Measurements from ENCODE around the gene SLC24A3.

Gene SLC24A3

GRCh38 chr20:19271879-19272651 lies 59.6 kb downstream of the SLC24A3 start:
- DNase-seq (ENCODE audit: low read depth) = no peak

GRCh38 chr20:19272976-19273654 lies 60.7 kb downstream of the SLC24A3 start:
- DNase-seq (ENCODE audit: low read depth) = no peak

GRCh38 chr20:19274001-19274400 lies 61.6 kb downstream of the SLC24A3 start:
- DNase-seq (ENCODE audit: low read depth) = no peak

GRCh38 chr20:19274412-19275015 lies 62.1 kb downstream of the SLC24A3 start:
- no peak for DNase-seq (ENCODE audit: low read depth)

GRCh38 chr20:19275038-19275629 lies 62.7 kb downstream of the SLC24A3 start:
- no peak for DNase-seq (ENCODE audit: low read depth)

GRCh38 chr20:19275630-19276071 lies 63.2 kb downstream of the SLC24A3 start:
- no peak for DNase-seq (ENCODE audit: low read depth)

- DNase-seq (ENCODE audit: low read depth) = no peak
Observed at GRCh38 chr20:19277381-19277780, 64.9 kb downstream of the SLC24A3 start.

- no peak for DNase-seq (ENCODE audit: low read depth)
Observed at GRCh38 chr20:19283490-19284025, 71.1 kb downstream of the SLC24A3 start.

- DNase-seq (ENCODE audit: low read depth) = no peak
Observed at GRCh38 chr20:19284400-19285178, 72.1 kb downstream of the SLC24A3 start.

GRCh38 chr20:19285436-19285835 lies 73.0 kb downstream of the SLC24A3 start:
- DNase-seq (ENCODE audit: low read depth) = no peak

- DNase-seq (ENCODE audit: low read depth) = no peak
Observed at GRCh38 chr20:19288061-19288460, 75.6 kb downstream of the SLC24A3 start.

- no peak for DNase-seq (ENCODE audit: low read depth)
Observed at GRCh38 chr20:19288636-19289035, 76.2 kb downstream of the SLC24A3 start.

- DNase-seq (ENCODE audit: low read depth) = no peak
Observed at GRCh38 chr20:19289451-19289850, 77.0 kb downstream of the SLC24A3 start.

GRCh38 chr20:19291024-19291817 lies 78.8 kb downstream of the SLC24A3 start:
- DNase-seq (ENCODE audit: low read depth) = no peak

GRCh38 chr20:19291818-19292132 lies 79.3 kb downstream of the SLC24A3 start:
- DNase-seq (ENCODE audit: low read depth) = no peak

GRCh38 chr20:19292254-19292653 lies 79.8 kb downstream of the SLC24A3 start:
- no peak for DNase-seq (ENCODE audit: low read depth)

- DNase-seq (ENCODE audit: low read depth) = no peak
Observed at GRCh38 chr20:19295076-19295475, 82.6 kb downstream of the SLC24A3 start.

GRCh38 chr20:19298652-19299051 lies 86.2 kb downstream of the SLC24A3 start:
- no peak for DNase-seq (ENCODE audit: low read depth)

- no peak for DNase-seq (ENCODE audit: low read depth)
Observed at GRCh38 chr20:19300395-19300794, 88.0 kb downstream of the SLC24A3 start.

- DNase-seq (ENCODE audit: low read depth) = no peak
Observed at GRCh38 chr20:19301142-19301541, 88.7 kb downstream of the SLC24A3 start.

- no peak for DNase-seq (ENCODE audit: low read depth)
Observed at GRCh38 chr20:19301843-19302242, 89.4 kb downstream of the SLC24A3 start.
